Thyroid gland (tissue), 4 donors: ENCODE data around the gene ADCY7.

Experiments used
- CTCF ChIP-seq, 6 experiments: fragments of 200-600 bp in 3 of 6; fragments of 450-650 bp in 3 of 6; sonication (generic) in 3 of 6; IDR thresholded peaks; one replicate each; pipeline ENCODE4 v1.5.1; 2016 to 2019; ENCODE audit warnings: antibody characterized with exemption in 6 of 6, mild to moderate bottlenecking in 2 of 6, inconsistent platforms in 1 of 6, moderate library complexity in 1 of 6
- POLR2A ChIP-seq, 2 donors: fragments of 450-650 bp; IDR thresholded peaks; one replicate each; pipeline ENCODE4 v1.6.1; 2017; ENCODE audit warnings: antibody characterized with exemption in 2 of 2, mild to moderate bottlenecking in 2 of 2, moderate library complexity in 1 of 2

GRCh38 chr16:50271148-50272041 lies 5.0 kb downstream of the ADCY7 start:
- TF ChIP-seq CTCF (IDR thresholded peaks at IDR 0.05) = no peak
- TF ChIP-seq POLR2A (IDR thresholded peaks at IDR 0.05) = no peak
